ENCODE measurements around the gene CYTH4. TPM values are rescaled to one million over a fixed set of nuclear protein-coding genes. Genes with fewer than 3 reads are reported as not detected.

Gene CYTH4
- total RNA-seq, 2 donors from 2014 or later: 3.0 to 7.4 TPM

- intact Hi-C loops (cut with DNase I): no loop called here
- Histone ChIP-seq H3K4me1 (no peaks in the 10 kb centered on the region), H3K4me3 (no peak overlapping the region), H3K27ac (no peak overlapping the region), H3K27me3 (no peaks in the 10 kb centered on the region), H3K9ac (ENCODE audit: low read depth in 2 of 2, low read length in 2 of 2) (no peak overlapping the region), H3K36me3 (no peaks in the 10 kb centered on the region), H3K9me3 (no peaks in the 10 kb centered on the region)
- DNase-seq: no peak
- no peak for TF ChIP-seq CTCF (IDR thresholded peaks at IDR 0.05)
Measured at GRCh38 chr22:37300551-37301017, 18.3 kb downstream of the CYTH4 start.

GRCh38 chr22:37301144-37301830 is 19.0 kb downstream of the CYTH4 start:
- no peak for TF ChIP-seq CTCF (IDR thresholded peaks at IDR 0.05)
- no peak overlapping the region for H3K27ac ChIP-seq
- no peak for DNase-seq
- H3K9me3 ChIP-seq: no peaks in the 10 kb centered on the region
- H3K9ac ChIP-seq (ENCODE audit: low read depth in 2 of 2, low read length in 2 of 2): no peak overlapping the region
- H3K36me3 ChIP-seq: no peaks in the 10 kb centered on the region
- intact Hi-C loops (cut with DNase I): no loop called here
- H3K27me3 ChIP-seq: no peaks in the 10 kb centered on the region
- H3K4me3 ChIP-seq: no peak overlapping the region
- no peaks in the 10 kb centered on the region for H3K4me1 ChIP-seq

- H3K27me3 ChIP-seq: no peaks in the 10 kb centered on the region
- intact Hi-C loops (cut with DNase I): no loop called here
- DNase-seq: no peak
Measured at GRCh38 chr22:37302674-37303555, 20.6 kb downstream of the CYTH4 start.

GRCh38 chr22:37303821-37304274 is 21.5 kb downstream of the CYTH4 start:
- H3K27me3 ChIP-seq: no peaks in the 10 kb centered on the region
- no peaks in the 10 kb centered on the region for H3K9me3 ChIP-seq
- no peaks in the 10 kb centered on the region for H3K36me3 ChIP-seq
- no peak overlapping the region for H3K9ac ChIP-seq (ENCODE audit: low read depth in 2 of 2, low read length in 2 of 2)
- no peak for TF ChIP-seq CTCF (IDR thresholded peaks at IDR 0.05)
- H3K27ac ChIP-seq: no peak overlapping the region
- DNase-seq: no peak
- H3K4me3 ChIP-seq: no peak overlapping the region
- H3K4me1 ChIP-seq: no peaks in the 10 kb centered on the region
- intact Hi-C loops (cut with DNase I): no loop called here

More at GRCh38 chr22:37302674-37303555, 20.6 kb downstream of the CYTH4 start:
- Histone ChIP-seq H3K27ac (no peak overlapping the region), H3K4me1 (no peaks in the 10 kb centered on the region), H3K9ac (ENCODE audit: low read depth in 2 of 2, low read length in 2 of 2) (no peak overlapping the region), H3K4me3 (no peak overlapping the region), H3K9me3 (no peaks in the 10 kb centered on the region), H3K36me3 (no peaks in the 10 kb centered on the region)
- TF ChIP-seq CTCF (IDR thresholded peaks at IDR 0.05): no peak

- DNase-seq: no peak
- Histone ChIP-seq H3K4me1 (no peaks in the 10 kb centered on the region), H3K9ac (ENCODE audit: low read depth in 2 of 2, low read length in 2 of 2) (no peak overlapping the region), H3K27ac (no peak overlapping the region), H3K27me3 (no peaks in the 10 kb centered on the region), H3K9me3 (no peaks in the 10 kb centered on the region), H3K36me3 (no peaks in the 10 kb centered on the region), H3K4me3 (no peak overlapping the region)
- TF ChIP-seq CTCF (IDR thresholded peaks at IDR 0.05): no peak
- intact Hi-C loops (cut with DNase I): no loop called here
Measured at GRCh38 chr22:37304595-37305343, 22.5 kb downstream of the CYTH4 start.
